Upper lobe of left lung (tissue), 6 donors: ENCODE measurements around the gene SNX6. TPM values are rescaled to one million over a fixed set of nuclear protein-coding genes. Genes with fewer than 3 reads are reported as not detected.

Source experiments
- ATAC-seq, 2 donors: fragments of 200-7000 bp; cut with Tn5 transposase; one replicate each; pipeline ENCODE4 v1.9.1; 2022; ENCODE audit warnings: mild to moderate bottlenecking in 2 of 2, moderate library complexity in 2 of 2; ENCODE audit not compliant: low FRiP score in 2 of 2
- DNase-seq, 2 donors: peaks; one replicate each; pipeline ENCODE4 v3.0.0-alpha.2; 2019 to 2020
- H3K27ac ChIP-seq, 4 donors: fragments of 200-600 bp; sonication (generic); one replicate each; pipeline ENCODE4 v1.5.1; 2016 to 2019
- H3K27me3 ChIP-seq, 4 donors: fragments of 200-600 bp; sonication (generic); one replicate each; pipeline ENCODE4 v1.5.1; 2017 to 2019
- H3K36me3 ChIP-seq, 4 donors: fragments of 200-600 bp; sonication (generic); one replicate each; pipeline ENCODE4 v1.5.1; 2016 to 2019
- H3K4me1 ChIP-seq, 4 donors: fragments of 200-600 bp; sonication (generic); one replicate each; pipeline ENCODE4 v1.5.1; 2018 to 2019
- H3K4me3 ChIP-seq, 4 donors: fragments of 200-600 bp; sonication (generic); one replicate each; pipeline ENCODE4 v1.5.1; 2017 to 2019; ENCODE audit warnings: mild to moderate bottlenecking in 2 of 4, moderate library complexity in 1 of 4
- H3K9me3 ChIP-seq, 4 donors: fragments of 200-600 bp; sonication (generic); one replicate each; pipeline ENCODE4 v1.5.1; 2018 to 2019
- EP300 ChIP-seq, 4 donors: sonication (generic); formaldehyde crosslinking; IDR thresholded peaks; one replicate each; pipeline ENCODE4 v1.5.1; 2017; ENCODE audit warnings: antibody characterized with exemption in 4 of 4, control low read depth in 2 of 4
- POLR2A ChIP-seq, 4 donors: fragments of 450-650 bp; IDR thresholded peaks; one replicate each; pipeline ENCODE4 v1.5.1; 2016 to 2017; ENCODE audit warnings: antibody characterized with exemption in 4 of 4, mild to moderate bottlenecking in 2 of 4
- POLR2AphosphoS5 ChIP-seq, 2 donors: sonication (generic); formaldehyde crosslinking; IDR thresholded peaks; one replicate each; pipeline ENCODE4 v1.5.1; 2017; ENCODE audit warnings: antibody characterized with exemption in 2 of 2
- WGBS, 2 donors: methylation state at CpG; one replicate each; pipeline ENCODE4 v1.1.5; 2017 to 2018; 5-methylcytosine and 5-hydroxymethylcytosine counted together
- total RNA-seq, 6 donors: library from RNA; depleted of rRNA in 4 of 6; stranded (reverse); fragments of >200 nt in 4 of 6; gene quantifications; one replicate each; pipeline versions ENCODE4 v1.1.0 to v1.2.1, GENCODE V29; 2016 to 2021
- TF ChIP-seq, protein P1 (sequence below), 6 experiments: fragments of 450-650 bp in 4 of 6; fragments of 200-600 bp in 2 of 6; sonication (generic) in 2 of 6; IDR thresholded peaks; one replicate each; pipeline ENCODE4 v1.5.1; 2016 to 2019; ENCODE audit warnings: antibody characterized with exemption in 6 of 6
- donor health status: DM: no; HTN: no; CAD: no; lungs with moderate emphysema.
- donor health status: DM: no; HTN: yes; CAD: no; lungs with severe emphysema.

Gene SNX6
- 10 to 100 TPM; 23.0 to 60.9 (median 46.8) TPM for total RNA-seq

DNA sequence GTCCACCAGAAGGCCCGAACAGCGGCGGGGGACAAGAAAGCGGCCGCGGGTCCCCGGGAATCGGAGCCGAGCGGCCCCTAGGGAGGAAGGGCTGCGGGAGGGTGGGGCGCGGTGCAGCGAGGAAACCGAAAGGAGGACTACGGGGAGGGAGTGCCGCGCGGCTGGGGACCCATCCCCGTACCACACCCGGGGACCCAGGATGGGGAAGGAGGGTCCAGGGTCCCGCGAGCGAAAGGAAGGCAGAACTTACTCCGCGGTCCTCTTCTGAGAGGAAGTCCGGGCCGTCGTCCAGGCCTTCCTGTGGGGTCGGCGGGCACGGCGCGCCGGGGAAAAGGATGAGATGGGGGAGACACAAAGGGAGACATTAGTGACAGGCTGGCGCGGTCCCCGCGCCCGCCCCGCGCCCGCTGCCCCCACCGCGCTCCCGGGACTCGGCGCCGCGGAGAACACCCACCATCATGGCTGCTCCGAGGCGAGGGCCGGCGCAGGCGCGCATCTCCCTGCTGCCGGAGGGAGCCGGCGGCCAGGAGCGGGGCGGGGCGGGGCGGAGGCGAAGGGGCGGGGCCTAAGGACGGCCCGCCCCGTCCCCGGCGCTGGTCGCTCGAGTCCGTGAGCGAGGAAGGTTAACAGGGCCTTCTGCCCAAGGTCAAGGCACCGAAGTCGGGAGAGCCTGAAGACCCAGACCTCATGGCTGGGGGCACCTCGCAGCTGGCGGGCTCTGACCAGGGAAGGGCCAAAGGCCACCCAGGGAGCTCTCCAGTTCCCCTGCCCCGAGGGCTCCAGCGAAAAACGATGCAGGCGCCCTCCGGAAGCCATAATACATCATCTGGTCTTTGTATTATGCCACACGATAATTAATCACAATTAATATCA lies at the start of gene SNX6:
SNX6 (minus strand) TSS at position 492 of the 873 bp plus-strand sequence; CDS start at position 460, 32 bp downstream.
- Histone ChIP-seq H3K4me3 (peak within 1 kb of the TSS; percentile 71 to 81 (median 80)), H3K9me3 (no peaks in the 10 kb centered on the region), H3K4me1 (peaks cover 10 to 22% (median 12%) of the 10 kb centered on the region in 4 donors), H3K27ac (peak within 1 kb of the TSS; percentile 89 to 98 (median 92)), H3K36me3 (no peaks in the 10 kb centered on the region), H3K27me3 (no peaks in the 10 kb centered on the region)
- WGBS, 2 donors, result 3 to 4% methylated on average over 25 to 35 of the region's 84 CpGs
- DNase-seq (peak; percentile 88 to 97), ATAC-seq (peak; percentile 97 to 100)
- TF ChIP-seq POLR2AphosphoS5 (IDR thresholded peaks at IDR 0.05), result peak in 1 of 2 donors; percentile 76
- no peak for TF ChIP-seq EP300 (IDR thresholded peaks at IDR 0.05)
- TF ChIP-seq, protein P1, sequence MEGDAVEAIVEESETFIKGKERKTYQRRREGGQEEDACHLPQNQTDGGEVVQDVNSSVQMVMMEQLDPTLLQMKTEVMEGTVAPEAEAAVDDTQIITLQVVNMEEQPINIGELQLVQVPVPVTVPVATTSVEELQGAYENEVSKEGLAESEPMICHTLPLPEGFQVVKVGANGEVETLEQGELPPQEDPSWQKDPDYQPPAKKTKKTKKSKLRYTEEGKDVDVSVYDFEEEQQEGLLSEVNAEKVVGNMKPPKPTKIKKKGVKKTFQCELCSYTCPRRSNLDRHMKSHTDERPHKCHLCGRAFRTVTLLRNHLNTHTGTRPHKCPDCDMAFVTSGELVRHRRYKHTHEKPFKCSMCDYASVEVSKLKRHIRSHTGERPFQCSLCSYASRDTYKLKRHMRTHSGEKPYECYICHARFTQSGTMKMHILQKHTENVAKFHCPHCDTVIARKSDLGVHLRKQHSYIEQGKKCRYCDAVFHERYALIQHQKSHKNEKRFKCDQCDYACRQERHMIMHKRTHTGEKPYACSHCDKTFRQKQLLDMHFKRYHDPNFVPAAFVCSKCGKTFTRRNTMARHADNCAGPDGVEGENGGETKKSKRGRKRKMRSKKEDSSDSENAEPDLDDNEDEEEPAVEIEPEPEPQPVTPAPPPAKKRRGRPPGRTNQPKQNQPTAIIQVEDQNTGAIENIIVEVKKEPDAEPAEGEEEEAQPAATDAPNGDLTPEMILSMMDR (IDR thresholded peaks at IDR 0.05), result no peak
- TF ChIP-seq POLR2A (IDR thresholded peaks at IDR 0.05), result peak in 3 of 4 donors; percentile 47 to 77 (median 60)

DNA sequence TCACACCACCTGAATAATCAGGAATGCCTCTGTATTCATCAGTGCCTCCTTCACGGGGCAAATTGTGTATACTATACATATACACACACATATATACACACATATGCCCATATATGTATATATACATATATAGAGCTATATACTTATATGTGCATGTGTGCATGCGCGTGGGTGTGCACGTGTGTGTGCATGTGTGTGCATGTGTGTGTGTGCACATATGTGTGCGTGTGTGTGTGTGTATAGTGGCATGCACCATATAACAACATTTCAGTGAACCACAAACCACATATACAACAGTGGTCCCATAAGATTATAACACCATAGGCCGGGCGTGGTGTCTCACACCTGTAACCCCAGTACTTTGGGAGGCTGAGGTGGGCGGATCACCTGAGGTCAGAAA lies 48.8 kb upstream of the SNX6 start:
- H3K27me3 ChIP-seq, result no peaks in the 10 kb centered on the region
- 86 to 92% methylated on average over 8 of the region's 8 CpGs for WGBS, 2 donors
- no peak for TF ChIP-seq EP300 (IDR thresholded peaks at IDR 0.05)
- no peak for TF ChIP-seq POLR2AphosphoS5 (IDR thresholded peaks at IDR 0.05)
- no peak for TF ChIP-seq POLR2A (IDR thresholded peaks at IDR 0.05)
- TF ChIP-seq, protein P1 (IDR thresholded peaks at IDR 0.05), result no peak

DNA sequence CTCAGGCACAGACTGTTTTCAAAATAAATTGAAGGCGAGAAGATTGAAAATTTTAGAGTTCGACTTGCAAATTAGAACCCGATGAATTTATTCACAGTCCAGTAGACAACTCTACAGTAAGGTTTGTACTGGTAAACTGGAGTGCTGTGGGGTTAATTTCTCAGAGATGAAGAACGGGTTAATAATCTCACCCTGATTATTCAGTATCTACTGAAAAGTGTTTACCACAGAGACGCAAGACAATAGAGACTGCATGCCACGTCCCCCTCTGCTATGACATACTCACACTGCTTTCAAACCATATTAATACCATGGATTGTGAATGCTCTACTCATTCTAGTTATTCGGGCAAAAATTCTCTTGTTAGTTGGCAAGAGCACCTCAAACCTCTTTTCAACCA lies 48.4 kb upstream of the SNX6 start:
- 67 to 75% methylated on average over 7 of the region's 7 CpGs for WGBS, 2 donors
- no peak for ATAC-seq
- Histone ChIP-seq H3K4me1 (no peaks in the 10 kb centered on the region), H3K4me3 (no peak overlapping the region), H3K27ac (no peak overlapping the region), H3K27me3 (no peaks in the 10 kb centered on the region), H3K36me3 (no peaks in the 10 kb centered on the region), H3K9me3 (no peaks in the 10 kb centered on the region)
- no peak for TF ChIP-seq POLR2AphosphoS5 (IDR thresholded peaks at IDR 0.05)
- no peak for TF ChIP-seq EP300 (IDR thresholded peaks at IDR 0.05)
- TF ChIP-seq POLR2A (IDR thresholded peaks at IDR 0.05), result no peak
- TF ChIP-seq, protein P1 (IDR thresholded peaks at IDR 0.05), result no peak
- no peak for DNase-seq

More for the DNA sequence above, 48.8 kb upstream of the SNX6 start:
- DNase-seq, result no peak
- Histone ChIP-seq H3K4me3 (no peak overlapping the region), H3K27ac (no peak overlapping the region), H3K9me3 (no peaks in the 10 kb centered on the region), H3K4me1 (no peaks in the 10 kb centered on the region), H3K36me3 (no peaks in the 10 kb centered on the region)
- no peak for ATAC-seq

DNA sequence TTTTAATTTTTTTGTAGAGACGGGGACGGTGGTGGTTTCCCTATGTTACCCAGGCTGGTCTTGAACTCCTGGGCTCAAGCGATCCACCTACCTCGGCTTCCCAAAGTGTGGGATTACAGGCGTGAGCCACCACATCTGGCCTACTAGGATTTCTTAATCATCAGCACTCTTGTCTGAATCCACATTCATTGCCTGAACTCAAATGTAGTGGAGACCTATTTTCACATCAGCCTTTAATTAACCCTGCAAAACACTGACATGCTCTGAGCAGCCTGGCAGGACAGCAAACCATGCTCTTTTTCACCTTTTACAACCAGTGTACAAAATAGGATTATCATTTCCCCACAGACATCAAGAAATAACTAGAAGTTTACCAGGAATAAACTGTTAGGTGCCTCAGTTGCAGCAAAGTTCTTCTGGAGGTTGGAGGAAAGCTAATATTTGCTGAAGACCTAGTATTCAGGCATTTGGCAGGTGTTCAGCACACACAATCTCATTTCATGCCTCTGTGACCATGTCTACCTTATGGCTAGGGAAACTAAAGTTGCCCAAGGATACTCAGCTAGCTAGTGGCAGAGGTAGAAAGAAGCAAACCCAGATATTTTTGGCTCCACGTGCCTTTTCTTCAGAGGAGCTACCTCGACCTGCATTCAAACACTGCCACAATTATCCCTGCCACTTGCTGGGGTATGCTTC lies 46.7 kb upstream of the SNX6 start:
- no peaks in the 10 kb centered on the region for H3K27me3 ChIP-seq
- H3K4me1 ChIP-seq, result no peaks in the 10 kb centered on the region
- no peak for TF ChIP-seq POLR2A (IDR thresholded peaks at IDR 0.05)
- no peak for TF ChIP-seq POLR2AphosphoS5 (IDR thresholded peaks at IDR 0.05)
- TF ChIP-seq, protein P1 (IDR thresholded peaks at IDR 0.05), result no peak
- WGBS, 2 donors, result 82 to 83% methylated on average over 7 of the region's 7 CpGs
- H3K4me3 ChIP-seq, result no peak overlapping the region
- H3K27ac ChIP-seq, result no peak overlapping the region
- no peaks in the 10 kb centered on the region for H3K36me3 ChIP-seq
- no peaks in the 10 kb centered on the region for H3K9me3 ChIP-seq
- ATAC-seq (no peak), DNase-seq (no peak)
